ENCODE measurements around the gene ASB10.

The ASB10 gene

DNA sequence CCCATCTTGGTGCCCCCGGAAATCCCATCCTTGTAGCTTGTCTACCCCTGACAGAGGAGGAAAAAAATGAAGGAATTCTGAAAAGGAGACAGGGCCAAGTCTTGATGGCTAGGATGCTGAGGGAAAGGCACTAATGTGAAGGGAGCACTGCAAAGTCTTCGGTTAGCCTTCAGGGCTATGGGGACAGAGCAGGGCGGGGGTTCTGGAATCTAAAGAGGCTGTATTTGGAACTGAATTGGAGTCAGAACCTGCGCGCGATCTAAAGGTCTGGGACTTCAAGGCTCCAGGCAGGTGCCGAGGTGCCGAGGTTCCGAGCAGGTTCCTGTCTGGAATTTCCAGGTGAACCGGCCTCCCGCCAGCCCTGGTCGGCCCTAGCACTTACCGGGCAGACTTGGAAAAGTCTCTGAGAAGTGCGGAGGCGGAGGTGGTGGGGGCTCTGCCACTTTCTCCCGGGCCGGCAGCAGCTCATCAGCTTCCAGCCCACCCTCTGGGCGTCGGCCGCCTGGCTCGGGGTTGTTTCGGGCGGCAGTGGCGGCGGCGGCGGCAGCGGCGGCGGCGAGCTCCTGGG lies 20.3 kb downstream of the ASB10 start:
- no peak for DNase-seq (ENCODE audit: low spot score)

DNA sequence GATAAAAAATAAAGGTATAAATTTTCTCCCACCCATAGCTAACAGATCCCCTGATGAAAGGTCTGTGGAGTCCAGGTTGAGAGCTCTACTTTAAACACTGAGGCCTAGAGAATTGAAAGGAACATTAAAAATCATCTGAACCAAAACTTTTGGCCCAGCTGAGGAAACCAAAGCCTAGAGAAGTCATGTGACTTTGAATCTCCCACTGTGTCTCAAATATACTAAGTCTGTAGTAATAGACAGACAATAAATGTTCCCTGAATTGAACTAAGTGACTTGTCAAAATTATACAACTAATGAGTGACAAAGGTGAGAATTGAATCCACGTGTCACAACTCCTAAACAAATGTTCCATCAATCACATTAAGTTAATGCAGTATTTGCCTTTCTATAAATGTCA lies 25.3 kb downstream of the ASB10 start:
- DNase-seq (ENCODE audit: low spot score), result no peak

- no peak for DNase-seq (ENCODE audit: low spot score)
These were observed 29.3 kb downstream of the ASB10 start for GRCh38 chr7:151157645-151158329.

- no peak for DNase-seq (ENCODE audit: low spot score)
These were observed 34.2 kb downstream of the ASB10 start for GRCh38 chr7:151152643-151153513.

GRCh38 chr7:151150388-151150787 lies 36.7 kb downstream of the ASB10 start:
- no peak for DNase-seq (ENCODE audit: low spot score)

DNA sequence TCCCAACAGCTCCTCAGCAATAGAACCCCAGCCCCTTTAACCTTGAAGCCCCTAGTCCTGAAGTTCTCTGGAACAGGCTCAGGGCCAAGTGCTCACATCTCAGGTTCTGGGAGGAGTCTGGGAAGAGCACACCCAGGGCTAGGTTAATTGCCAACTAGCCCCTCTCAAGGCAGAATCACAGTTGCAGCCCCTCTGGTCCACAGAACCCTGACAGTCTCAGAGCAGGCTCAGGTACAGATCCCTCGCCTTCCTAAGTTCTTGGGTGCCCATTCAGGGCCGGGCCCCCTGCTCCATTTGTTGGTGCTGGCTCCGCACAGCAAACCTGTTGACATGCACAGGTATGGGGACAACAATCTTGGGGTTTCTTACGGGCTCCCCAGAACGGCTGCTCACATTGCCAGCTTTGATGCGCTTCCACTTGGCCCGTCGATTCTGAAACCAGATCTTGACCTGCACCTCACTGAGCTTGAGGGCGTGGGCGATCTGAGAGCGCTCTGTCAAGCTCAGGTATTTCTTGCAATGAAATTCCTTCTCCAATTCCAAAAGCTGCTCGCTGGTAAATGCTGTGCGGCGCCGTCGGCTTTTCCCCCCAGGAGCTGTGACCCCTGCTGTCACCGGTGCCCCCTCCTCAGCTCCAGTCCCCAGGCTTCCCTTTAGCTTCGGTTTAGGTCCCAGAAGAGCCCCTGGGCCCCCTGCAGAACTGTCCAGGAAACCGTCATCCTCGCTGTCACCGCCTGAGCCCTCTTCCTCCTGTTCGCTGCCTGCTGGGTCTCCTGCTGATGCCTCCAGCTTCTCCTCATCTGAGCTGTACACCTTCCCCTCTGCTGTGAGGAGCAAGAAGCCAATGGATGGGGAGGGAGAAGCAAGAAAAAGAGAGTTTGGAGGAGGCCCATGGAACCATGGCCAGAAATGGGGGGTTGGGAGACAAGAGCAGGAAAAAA lies 38.5 kb downstream of the ASB10 start:
- DNase-seq (ENCODE audit: low spot score), result no peak

DNA sequence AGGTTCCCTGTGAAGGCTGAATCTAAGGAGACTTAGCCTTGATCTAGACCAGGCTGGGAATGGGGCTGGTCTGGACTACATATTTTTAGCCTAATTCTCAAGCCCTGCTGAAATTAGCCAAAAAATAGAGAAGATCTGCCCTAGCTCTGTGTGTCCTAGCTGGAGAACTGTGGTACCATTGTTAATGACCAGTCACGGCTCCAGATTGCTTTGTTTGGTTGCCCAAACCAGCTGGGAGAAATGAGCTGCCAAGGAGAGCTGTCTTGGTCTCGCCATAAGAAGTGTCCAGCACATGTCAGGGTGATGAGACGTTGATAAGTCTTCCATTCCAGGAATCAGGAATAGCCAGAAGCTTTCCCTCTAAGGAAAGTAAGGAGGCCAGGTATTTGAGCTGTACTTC lies 40.3 kb downstream of the ASB10 start:
- peak; percentile 34 for DNase-seq (ENCODE audit: low spot score)

- DNase-seq (ENCODE audit: low spot score), result no peak
These were observed 42.7 kb downstream of the ASB10 start for GRCh38 chr7:151144387-151144786.

DNA sequence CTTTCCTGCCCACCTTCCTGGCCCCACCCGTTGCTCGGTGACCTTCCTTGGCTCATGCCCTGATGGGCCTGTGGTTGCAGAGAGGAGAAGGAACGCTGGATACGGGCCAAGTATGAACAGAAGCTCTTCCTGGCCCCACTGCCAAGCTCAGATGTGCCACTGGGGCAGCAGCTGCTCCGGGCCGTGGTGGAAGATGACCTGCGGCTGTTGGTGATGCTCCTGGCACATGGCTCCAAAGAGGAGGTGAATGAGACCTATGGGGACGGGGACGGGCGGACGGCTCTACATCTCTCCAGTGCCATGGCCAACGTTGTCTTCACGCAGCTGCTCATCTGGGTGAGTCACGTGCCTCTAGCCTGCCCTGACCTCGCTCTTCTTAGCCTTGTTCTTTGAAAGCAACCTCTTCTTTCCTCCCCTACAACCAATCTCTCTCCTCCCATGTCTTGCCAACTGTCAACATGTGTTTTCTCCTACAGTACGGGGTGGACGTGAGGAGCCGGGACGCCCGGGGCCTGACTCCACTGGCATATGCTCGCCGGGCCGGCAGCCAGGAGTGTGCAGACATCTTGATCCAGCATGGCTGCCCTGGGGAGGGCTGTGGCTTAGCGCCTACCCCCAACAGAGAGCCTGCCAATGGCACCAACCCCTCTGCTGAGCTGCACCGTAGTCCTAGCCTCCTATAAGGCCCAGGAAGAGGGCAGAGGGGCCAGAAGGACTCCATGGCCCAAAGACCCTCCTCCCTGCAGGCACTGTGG lies 43.6 kb downstream of the ASB10 start:
- no peak for DNase-seq (ENCODE audit: low spot score)

- no peak for DNase-seq (ENCODE audit: low spot score)
These were observed 44.4 kb downstream of the ASB10 start for GRCh38 chr7:151142686-151143040.

DNA sequence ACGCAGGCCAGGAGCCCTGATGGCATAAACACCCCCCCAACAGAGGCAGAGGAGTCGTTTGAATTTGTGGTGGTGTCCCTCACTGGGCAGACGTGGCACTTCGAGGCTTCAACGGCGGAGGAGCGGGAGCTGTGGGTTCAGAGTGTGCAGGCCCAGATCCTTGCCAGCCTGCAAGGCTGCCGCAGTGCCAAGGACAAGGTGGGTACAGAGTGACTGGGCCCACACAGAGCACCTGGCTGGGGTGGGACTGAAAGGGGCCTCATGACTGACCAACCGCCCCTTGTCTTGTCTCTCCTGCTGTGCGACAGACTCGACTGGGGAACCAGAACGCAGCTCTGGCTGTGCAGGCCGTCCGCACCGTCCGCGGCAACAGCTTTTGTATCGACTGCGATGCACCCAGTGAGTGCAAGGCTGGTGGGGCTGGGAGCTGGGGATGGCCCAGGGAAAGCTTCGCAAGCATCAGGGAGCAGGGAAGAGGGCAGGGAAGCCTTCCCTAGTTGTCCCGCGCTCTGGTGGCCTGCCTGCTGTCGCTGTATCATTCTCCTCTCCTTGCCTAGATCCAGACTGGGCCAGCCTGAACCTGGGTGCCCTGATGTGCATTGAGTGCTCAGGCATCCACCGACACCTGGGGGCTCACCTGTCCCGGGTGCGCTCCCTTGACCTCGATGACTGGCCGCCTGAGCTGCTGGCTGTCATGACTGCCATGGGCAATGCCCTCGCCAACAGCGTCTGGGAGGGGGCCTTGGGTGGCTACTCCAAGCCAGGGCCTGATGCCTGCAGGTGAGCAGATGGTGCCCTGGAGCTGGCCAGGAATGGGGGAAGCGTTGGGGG lies 45.0 kb downstream of the ASB10 start:
- DNase-seq (ENCODE audit: low spot score), result peak; percentile 32

DNA sequence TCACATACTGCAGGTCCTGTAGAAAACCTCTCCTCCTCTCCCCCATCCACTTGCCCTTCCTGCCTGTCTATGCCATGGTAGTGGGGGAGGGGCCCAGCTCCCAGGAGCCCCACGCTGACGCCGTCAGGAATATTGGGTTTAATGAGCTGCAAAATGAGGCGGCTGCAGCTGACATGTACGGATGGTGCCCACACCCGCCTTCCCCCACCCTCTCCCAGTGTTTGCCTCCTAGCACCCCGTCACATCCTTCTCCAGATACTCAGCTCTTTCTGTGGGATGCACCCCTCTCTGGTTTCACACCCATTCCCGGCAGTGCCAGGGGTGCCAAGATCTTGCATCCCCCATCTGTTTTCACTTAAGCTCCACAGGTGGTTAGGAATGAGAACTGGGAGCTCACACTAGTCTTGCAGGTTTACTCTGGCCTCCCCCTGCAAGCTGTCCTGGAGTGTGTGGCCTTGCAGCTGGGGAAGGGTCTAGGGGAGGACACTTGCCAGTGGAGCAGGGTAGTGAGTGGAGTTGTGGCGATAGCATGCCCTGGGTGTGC lies 45.7 kb downstream of the ASB10 start:
- no peak for DNase-seq (ENCODE audit: low spot score)

- DNase-seq (ENCODE audit: low spot score), result no peak
These were observed 46.2 kb downstream of the ASB10 start for GRCh38 chr7:151140826-151141225.

GRCh38 chr7:151139791-151140190 lies 47.3 kb downstream of the ASB10 start:
- no peak for DNase-seq (ENCODE audit: low spot score)

- no peak for DNase-seq (ENCODE audit: low spot score)
These were observed 47.8 kb downstream of the ASB10 start for GRCh38 chr7:151139071-151139790.

DNA sequence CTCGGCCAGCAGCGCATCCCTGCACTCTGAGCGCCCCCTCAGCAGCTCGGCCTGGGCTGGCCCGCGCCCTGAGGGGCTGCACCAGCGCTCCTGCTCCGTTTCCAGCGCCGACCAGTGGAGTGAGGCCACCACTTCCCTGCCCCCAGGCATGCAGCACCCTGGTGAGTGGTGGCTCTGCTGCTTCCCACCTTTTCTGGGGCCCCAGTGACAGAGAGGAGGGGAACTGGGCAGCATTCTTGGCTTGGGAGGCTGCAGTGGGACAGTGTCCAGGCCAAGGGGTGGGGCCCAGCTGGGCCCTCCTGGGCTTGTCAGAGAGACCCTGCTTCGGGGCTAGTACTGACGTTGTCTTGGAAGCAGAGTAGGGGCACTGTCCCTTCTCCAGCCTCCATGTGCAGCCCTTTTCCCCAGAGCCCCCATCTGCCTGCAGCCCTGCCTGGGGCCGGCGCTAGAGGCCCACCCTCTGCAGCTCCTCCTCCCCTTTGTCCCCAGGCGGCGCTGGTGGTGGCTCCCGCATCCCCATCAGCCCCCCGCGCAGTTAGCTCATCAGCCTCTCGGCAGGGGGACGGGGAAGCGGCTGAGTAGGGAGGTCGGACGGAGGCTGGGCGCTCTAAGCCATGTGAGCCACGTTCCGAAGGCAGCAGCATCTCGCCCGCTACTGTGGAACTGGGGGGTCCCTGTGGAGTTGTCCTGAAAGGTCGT lies 48.7 kb downstream of the ASB10 start:
- no peak for DNase-seq (ENCODE audit: low spot score)

GRCh38 chr7:151137791-151138152 lies 49.3 kb downstream of the ASB10 start:
- DNase-seq (ENCODE audit: low spot score), result no peak

DNA sequence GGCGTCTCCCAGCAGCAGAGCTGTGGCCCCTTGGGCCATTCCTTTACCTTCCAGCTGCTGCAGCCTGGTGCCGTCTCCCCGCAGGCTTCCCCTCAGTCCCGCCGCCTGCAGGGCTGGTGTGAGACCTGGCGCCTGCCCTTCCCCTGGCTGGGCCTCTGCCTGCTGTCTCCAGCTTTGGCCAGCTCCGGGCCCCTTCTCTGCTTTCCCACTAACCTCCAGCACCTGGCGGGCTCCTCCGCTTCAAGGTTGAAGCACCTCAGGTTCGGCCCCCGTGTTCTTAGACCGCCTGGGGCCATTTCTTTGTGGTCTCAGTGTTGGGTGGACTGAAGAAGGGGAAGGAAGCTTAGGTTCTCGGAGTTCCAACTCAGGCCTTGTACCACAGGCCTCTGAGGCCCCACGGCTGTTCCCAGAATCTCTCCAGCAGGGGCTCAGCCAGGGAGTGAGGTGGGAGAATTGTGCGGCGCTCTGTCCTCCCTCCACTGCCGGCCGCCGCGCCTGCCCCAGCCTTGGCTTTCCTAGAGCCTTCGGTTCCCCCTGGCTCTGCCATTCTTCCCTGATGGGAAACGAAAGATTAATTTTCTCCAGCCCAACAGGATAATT lies 49.9 kb downstream of the ASB10 start:
- DNase-seq (ENCODE audit: low spot score), result no peak
